Measurements from ENCODE around the gene SETBP1.

SETBP1 gene

DNA sequence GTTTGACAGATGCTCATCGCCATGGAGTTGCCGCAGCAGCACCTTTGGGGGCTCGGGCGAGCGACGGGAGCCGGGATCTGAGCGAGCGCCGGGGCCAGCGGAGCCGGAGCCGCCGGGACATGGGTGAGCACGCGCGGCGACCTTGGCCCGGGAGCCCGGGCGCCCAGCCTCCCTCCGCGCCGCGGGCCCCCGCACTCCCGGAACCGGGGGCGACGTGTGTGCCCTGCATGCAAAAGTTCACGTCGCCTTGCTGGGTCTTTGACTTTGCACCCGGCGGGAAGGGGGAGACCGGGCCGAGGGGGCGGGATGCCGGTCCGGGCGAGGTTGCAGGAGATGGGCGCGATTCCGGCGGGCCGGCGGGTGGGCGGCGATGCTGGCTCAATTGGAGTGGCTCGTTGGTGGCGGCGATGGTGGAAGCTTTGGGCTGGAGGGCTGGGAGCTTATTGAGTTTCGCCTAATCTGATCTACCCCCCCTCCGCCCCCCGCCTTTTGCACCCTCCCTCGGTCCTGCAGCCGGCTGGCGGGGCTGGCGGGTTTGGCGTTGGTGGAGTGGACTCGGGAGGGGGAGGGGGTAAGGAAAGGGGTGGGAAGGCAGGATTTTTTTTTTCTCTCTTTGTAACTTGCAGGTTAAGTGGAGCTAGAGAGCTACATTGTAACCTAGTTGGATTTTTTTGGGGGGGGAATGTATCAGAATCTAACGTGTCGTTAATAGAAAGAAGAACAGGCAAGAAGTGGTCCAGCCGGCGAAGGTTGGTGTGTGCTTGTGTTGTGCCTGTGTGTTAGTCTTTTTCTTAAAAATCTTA, at the start of gene SETBP1:
Gene SETBP1 (plus strand): TSS at position 616 of the 803 bp plus-strand sequence. CDS start 20,459 bp downstream, outside the sequence.
- peak; percentile 83 for DNase-seq

- no peak for DNase-seq
Measured at GRCh38 chr18:44632469-44633145, 48.1 kb upstream of the SETBP1 start.

GRCh38 chr18:44635546-44635945, 45.1 kb upstream of the SETBP1 start:
- DNase-seq: no peak

- no peak for DNase-seq
Measured at GRCh38 chr18:44636241-44636640, 44.4 kb upstream of the SETBP1 start.

DNA sequence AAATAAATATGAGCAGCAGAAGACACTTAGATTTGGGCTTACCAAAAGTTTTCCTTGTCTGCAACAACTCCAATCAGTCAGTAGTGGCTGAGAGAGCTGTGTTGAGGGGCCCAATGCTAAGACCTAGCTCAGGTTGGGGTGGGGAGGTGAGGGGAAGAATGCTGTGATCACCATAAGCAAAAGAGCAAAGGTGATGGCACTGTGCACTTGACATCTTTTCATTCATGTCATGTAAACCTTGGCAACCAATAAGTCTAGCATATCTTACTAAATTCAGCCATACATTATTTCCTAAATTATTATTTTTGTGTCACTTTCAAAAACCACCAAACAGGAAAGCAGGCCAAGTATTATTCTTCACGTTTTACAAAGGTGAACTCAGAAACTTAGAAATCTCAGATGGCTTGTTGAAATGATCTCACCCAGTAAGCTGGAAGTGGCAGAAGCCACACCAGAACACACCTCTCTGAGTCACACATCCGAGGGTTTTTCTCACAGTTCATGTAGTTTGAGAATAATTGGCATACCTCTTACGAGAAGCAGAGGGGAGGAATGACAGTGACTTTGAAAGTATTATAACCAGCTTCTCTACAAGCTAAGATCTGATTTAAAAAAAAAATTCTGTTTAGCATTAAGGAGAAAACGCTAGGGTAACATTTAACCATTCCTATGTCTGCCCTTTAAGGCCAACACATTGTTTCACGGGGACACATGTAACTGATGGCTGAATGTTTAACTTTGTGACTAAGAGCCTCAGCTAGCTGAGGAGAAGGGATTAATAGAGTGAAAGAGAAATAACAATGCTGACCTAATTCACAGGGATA, 43.3 kb upstream of the SETBP1 start:
- DNase-seq: no peak

DNA sequence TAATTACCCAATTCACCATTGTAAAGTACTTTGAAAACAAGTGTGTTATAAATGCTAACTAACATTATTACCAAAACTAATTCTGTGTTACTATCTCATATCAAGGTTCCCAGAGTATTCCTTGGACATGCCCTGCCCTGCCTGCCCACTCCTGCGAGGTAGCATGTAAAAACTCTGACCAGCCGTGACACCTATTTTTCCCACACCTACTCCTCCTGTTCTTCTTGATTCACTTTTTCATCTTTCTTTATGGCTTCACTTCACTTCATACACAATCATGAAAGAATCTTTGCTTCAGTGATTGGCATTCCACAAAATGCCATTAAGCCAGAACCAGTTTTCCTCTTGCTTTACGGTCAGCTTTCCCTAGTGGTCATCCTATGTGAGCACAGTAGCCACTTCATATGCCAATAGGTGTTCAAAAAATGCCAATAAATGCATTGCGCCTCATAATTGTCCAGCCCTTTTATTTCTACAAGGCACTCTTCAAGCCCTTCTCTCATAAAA, 42.6 kb upstream of the SETBP1 start:
- no peak for DNase-seq

- DNase-seq: no peak
Measured at GRCh38 chr18:44638811-44639210, 41.9 kb upstream of the SETBP1 start.

GRCh38 chr18:44643004-44643403, 37.7 kb upstream of the SETBP1 start:
- no peak for DNase-seq

- no peak for DNase-seq
Measured at GRCh38 chr18:44651478-44651877, 29.2 kb upstream of the SETBP1 start.

DNA sequence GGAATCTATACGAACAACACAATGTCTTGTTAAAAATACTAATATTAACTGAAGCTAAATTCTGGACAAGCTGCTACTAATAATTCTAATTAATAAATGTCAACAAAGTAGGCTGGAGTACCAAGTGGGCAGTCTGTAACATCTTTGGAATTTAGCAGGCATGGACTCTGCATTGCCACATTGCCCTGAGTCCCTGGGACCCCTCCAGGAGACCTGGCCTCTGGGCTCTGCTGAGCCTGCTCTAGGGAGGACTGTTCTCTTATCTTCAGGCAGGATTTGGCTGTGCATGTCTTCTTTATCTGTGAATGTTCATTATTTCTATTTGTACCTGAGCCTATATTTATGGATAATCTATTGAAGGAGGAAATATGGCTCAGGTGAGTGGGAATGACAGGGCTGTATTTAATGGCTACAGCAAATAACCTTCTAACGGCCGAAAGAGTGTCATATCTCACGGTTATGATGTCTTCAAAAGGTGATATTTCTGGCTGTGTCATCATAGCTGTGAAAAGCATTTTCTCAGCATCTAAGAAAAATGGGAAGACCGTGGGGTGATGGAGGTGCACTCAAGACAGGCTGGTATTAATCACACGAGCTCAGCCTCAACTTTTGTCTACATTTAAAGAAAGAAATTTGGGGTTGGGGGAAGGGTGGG, 28.6 kb upstream of the SETBP1 start:
- no peak for DNase-seq

DNA sequence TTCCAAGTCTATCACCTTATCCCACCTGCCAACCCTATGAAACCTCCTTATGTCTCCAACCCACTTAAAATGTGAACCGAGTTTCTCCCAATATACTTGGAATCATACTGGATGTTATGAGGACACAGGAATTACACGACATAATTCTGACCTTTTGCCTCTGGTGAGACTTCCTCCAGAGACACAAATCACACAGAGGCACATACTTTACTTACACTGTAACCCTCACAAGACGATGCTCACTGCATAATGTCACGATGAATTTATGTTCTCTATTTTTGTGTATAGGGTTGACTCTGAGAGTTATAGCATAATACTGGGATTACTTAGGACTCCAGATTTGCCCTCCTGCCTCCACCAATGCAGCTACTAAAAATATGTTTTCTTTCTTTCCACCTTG, 28.0 kb upstream of the SETBP1 start:
- DNase-seq: no peak

DNA sequence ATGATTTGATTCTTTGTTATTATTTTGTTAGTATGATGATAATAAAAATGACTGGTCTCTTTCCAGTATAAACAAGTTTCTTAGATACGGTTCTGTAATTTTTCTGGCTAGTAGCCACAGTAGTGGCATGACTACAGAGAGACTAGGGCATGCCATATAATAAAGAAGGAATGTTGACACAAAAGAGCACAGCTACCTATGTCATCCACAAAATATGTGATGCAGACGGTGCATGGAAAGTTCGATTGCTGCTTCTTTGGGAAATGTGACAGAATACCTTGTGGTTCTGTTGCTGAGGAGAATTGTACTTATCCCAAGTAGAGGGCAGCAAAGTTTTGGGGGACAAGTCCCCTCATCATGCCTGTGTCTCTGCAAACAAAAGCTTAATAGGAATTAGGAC, 26.1 kb upstream of the SETBP1 start:
- no peak for DNase-seq

- no peak for DNase-seq
Measured at GRCh38 chr18:44655435-44655834, 25.3 kb upstream of the SETBP1 start.

GRCh38 chr18:44659771-44660170, 20.9 kb upstream of the SETBP1 start:
- no peak for DNase-seq

DNA sequence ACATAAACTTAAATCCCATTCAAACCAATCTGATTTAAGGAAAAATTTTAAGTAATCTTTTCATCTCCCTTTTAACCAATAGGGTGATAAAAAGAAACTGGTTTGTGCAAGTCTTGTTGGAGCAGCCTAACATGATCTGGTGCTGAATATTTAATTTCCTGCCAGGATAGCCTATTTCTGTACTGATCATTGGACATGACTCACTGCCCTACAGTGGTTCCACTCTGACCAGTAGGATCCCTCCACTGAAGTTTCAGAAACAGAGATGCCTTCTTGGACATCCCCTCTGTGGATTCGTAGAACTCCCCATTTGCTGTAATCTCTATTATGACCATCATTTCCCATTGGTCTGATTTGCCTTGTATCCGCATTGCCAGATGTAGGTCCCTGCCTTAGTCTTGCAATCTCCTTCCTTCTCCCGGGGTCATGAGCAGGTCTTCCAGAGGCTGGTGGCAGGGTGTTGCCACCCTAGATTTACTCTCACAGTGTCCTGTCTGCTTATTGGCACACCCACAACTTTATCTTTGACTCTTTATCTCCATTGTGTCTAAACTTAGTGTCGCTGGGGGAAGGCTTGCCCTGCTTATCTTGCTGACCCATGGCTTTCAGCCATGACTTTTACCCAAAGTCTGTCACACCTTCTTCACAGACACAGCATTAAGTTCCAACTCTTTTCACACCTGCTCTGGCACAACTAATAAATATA, 12.3 kb upstream of the SETBP1 start:
- no peak for DNase-seq

GRCh38 chr18:44671914-44672313, 8.8 kb upstream of the SETBP1 start:
- DNase-seq: no peak

DNA sequence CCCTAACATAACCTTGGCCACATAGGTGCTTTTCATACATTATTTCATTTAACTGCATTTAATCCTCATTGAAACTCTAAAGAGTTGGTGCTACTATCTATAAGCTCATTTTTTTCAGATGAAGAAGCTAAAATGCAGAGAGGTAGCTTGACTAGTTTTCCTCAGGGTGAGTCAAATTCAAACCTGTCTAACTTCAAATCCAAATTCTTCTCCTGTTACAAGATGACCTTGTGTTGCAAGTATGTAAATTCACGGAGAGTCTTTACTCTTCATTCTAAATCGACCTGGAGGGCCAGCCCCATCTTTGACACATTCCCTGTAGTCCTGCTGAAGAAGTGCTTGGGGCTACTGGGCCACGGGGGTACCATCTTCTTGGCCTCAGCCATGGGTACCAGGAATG, 8.2 kb upstream of the SETBP1 start:
- no peak for DNase-seq

DNA sequence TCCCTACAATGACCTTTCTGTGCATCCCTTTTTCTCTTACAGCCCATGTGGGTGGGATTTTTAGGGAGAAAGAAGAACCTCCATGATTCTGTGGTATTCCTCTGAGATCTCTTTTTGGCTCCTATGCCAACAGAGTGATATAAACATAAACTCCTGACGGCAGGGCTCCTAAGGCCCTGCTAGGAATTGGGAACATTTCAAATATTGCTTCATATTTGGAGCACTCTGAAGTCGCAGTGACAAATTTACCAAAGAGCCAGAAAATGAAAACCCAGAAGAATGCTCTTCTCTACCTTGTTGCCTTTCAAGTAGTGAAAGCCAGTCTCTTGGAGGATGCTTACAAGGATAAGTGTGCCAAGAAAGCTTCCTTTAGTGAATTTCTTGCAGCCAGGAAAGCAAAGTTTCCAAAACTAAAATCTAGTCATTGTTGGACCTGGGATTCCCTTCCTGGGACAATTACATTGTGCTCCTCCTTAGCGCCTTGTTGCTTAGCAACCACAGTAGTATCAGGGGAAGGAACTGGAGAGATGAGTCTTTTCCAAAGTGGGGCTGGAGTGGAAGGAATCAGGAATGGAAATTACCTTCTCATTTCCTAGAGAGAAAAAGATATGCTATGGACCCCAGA, 7.3 kb upstream of the SETBP1 start:
- no peak for DNase-seq

DNA sequence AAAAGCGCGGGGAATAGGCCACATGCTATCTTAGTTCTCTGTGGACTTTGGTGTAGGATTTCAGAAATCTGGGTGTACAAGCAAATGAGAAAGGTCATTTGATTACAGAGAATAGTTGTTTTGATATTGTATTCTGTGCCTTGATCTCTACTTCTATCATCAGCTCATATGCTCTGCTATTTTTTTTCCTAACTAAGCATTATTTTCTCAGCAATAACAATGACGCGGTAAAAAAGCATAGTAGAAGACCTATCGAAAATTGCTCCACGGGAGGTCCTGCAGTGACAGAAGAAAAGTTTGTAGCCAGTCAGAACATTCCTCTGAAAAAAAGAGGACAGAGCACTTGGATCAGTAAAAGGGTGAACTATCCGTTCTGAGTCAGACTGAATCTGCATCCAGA, 2.8 kb upstream of the SETBP1 start:
- no peak for DNase-seq

GRCh38 chr18:44678725-44679055, 2.0 kb upstream of the SETBP1 start:
- DNase-seq: no peak

DNA sequence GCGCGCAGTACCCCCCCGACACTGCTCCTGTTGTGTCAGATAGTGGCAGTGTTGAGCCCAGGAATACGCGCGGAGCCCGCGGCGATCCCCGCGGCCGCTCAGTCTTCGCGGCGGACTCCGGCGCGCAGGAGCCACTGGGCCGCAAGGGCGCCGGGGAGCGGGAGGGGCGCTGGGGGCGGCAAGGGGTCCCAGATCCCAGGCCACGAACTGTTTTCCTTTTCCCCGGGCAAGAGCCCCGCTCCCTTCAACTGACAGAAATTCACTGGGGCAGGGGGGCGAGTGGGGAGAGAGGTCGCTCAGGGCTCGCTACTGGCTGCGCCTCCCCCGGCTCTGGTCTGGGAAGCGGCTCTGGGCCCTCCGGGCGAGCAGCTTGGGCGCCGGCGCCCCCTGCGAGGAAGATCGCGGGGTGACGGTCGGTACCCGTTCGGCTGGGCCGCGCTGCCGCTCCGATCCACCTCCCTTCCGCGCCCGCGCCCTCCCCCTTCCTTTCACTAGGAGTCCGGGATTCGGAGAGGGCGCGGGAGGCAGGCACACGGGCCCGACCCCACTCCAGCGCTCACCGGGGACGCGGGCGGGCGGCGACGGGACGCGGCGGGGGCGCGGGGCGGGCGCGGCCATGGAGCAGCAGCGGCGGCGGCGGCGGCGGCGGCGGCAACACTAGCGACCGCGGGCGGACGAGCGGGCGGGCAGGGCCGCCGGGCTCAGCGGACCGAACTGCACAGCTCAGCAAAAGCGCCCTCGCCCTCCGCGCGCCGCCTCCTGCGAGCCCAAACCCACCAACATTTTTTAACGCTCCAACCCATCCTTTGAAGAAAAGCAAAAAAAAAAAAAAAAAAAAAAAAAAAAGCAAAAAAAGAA, 1.4 kb upstream of the SETBP1 start:
- peak; percentile 95 for DNase-seq

Measured in NCI-H1092 treated with DMSO at 0.1 percent for 48 hours (cell line).